ENCODE measurements around the gene IL17RC. TPM values are rescaled to one million over a fixed set of nuclear protein-coding genes. Genes with fewer than 3 reads are reported as not detected.
A peak's percentile ranks its signal among the peaks of the same experiment; 100 is the strongest.

Gene IL17RC
- total RNA-seq, 2 donors from 2014 or later = 1.2 to 3.5 TPM

DNA sequence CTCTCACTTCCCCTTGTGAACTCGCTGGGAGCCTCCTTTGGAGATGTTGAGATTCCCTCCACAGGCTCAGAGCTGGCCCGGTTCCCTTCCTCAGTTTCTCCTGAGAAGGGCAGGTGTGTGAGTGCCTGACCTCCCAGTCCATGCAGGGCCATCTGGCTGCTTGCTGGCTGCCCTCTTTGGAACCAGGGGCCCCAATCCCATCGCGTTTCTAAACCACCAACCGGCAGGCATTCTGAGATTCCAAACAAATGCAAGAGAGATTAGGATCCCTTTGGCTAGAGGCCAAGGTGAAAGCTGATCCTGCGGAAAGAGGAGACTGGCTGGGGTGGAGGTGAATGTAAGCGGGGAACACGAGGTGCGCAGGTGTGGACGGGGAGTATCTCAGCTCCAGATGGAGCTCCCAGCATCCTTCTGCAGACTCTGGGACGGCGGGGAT lies 38.2 kb downstream of the IL17RC start:
- H3K9me3 Mint-ChIP-seq = no peaks in the 10 kb centered on the region
- H3K4me1 Mint-ChIP-seq = peaks cover 5% of the 10 kb centered on the region
- ATAC-seq (replicated peaks) = no peak
- H3K4me3 Mint-ChIP-seq = no peak overlapping the region
- H3K27ac Mint-ChIP-seq = no peak overlapping the region
- H3K27me3 Mint-ChIP-seq = no peaks in the 10 kb centered on the region
- no peaks in the 10 kb centered on the region for H3K36me3 Mint-ChIP-seq (ENCODE audit: low read depth)

DNA sequence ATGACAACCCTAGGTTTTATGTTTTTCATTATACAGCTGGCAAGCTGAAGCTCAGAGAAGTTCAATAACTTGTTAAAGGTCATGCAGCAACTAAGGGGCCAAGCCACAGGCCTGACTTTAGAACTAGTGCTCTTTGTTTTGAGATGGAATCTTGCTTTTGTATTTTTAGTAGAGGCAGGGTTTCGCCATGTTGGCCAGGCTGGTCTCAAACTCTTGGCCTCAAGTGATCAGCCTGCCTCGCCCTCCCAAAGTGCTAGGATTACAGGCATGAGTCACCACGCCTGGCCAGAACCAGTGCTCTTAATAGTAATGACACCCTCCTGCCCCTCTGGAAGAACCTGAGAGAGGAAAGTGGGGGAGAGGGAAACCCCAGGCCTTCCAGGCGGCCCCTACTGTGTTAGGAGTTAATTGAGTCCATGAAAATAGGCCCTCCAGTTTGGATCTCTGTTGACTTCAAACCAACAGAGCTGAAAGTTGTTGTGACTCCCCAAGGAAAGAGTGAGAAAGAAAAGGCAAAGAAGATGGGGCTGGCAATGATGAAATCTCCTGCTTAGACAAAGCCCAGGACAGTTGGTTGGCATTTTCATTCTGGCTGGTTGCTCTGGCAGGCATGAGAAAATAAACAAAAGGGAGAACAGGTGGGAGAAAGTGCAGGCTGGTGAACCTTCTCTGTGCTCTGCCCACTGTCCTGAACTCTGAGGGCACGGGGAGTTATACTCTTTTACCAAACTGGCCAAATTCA lies 38.9 kb downstream of the IL17RC start:
- H3K27ac Mint-ChIP-seq = peak overlapping the region; percentile 29
- H3K27me3 Mint-ChIP-seq = no peaks in the 10 kb centered on the region
- H3K4me3 Mint-ChIP-seq = no peak overlapping the region
- peaks cover 4% of the 10 kb centered on the region for H3K4me1 Mint-ChIP-seq
- ATAC-seq (replicated peaks) = no peak
- no peaks in the 10 kb centered on the region for H3K9me3 Mint-ChIP-seq
- no peaks in the 10 kb centered on the region for H3K36me3 Mint-ChIP-seq (ENCODE audit: low read depth)

DNA sequence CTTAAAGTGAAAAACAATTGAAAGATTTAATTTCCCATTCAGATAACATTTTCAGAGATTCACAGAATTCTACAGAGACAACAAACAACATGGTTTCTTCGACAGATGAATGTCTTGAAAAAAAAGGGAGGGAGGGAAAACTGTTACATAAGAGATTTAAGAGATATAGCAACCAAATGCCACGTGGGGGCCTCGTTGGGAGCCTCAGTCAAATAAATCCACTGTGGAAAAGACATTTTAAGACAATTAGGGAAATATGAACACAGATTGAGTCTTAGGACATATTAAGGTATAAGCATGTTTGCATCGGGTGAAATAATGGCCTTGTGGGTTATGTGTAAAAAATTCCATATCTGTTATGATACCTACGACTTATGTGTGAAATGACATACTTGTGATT lies 40.3 kb downstream of the IL17RC start:
- Mint-ChIP-seq H3K36me3 (ENCODE audit: low read depth) (peaks cover 2% of the 10 kb centered on the region), H3K4me3 (no peak overlapping the region), H3K27me3 (no peaks in the 10 kb centered on the region), H3K4me1 (no peaks in the 10 kb centered on the region), H3K27ac (no peak overlapping the region), H3K9me3 (no peaks in the 10 kb centered on the region)
- ATAC-seq (replicated peaks) = no peak

DNA sequence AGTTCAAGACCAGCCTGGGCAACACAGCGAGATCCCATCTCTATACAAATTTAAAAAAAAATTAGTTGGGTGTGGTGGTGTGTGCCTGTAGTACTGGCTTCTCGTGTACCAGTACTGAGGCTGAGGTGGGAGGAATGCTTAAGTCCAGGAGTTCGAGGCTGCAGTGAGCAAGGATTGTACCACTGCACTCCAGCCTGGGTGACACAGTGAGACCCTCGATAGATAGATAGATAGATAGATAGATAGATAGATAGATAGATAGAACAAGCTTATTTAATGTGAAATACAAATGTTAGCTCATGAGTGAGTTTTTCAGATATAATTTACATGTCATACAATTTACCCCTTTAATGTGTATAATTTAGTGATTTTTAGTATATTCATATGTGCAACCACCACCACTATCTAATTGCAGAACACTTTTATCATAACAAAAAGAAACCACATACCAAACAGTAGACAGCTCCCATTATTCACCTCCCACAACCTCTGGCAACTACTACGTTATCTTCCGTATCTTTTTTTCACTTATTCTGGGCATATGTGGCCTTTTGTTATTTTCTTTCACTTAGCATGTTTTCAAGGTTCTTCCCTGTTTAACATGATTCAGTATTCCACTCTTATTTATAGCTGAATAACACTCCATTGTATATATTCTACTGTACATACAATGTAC lies 48.4 kb downstream of the IL17RC start:
- H3K36me3 Mint-ChIP-seq (ENCODE audit: low read depth) = peaks cover 79% of the 10 kb centered on the region
- H3K4me3 Mint-ChIP-seq = no peak overlapping the region
- no peak for ATAC-seq (replicated peaks)
- peaks cover 5% of the 10 kb centered on the region for H3K4me1 Mint-ChIP-seq
- H3K9me3 Mint-ChIP-seq = no peaks in the 10 kb centered on the region
- no peaks in the 10 kb centered on the region for H3K27me3 Mint-ChIP-seq
- no peak overlapping the region for H3K27ac Mint-ChIP-seq

DNA sequence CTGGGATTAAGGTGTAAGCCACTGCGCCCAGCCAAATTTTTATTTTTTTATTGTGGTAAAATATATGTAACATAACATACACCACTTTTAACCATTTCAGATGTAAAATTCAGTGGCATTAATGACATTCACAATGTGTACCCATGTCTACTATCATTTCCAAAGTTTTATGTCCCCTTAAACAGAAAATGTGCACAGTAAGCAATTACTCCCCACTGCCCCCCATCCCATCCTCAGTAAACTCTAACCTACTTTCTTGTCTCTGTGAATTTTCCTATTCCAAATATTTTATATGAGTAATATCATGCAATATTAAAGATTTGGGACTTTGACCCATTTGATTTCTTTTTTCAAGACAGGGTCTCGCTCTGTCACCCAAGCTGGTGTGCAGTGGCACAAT lies 49.9 kb downstream of the IL17RC start:
- Mint-ChIP-seq H3K9me3 (no peaks in the 10 kb centered on the region), H3K4me1 (peaks cover 5% of the 10 kb centered on the region), H3K27ac (no peak overlapping the region), H3K36me3 (ENCODE audit: low read depth) (peaks cover 94% of the 10 kb centered on the region), H3K4me3 (no peak overlapping the region), H3K27me3 (no peaks in the 10 kb centered on the region)
- ATAC-seq (replicated peaks) = no peak

DNA sequence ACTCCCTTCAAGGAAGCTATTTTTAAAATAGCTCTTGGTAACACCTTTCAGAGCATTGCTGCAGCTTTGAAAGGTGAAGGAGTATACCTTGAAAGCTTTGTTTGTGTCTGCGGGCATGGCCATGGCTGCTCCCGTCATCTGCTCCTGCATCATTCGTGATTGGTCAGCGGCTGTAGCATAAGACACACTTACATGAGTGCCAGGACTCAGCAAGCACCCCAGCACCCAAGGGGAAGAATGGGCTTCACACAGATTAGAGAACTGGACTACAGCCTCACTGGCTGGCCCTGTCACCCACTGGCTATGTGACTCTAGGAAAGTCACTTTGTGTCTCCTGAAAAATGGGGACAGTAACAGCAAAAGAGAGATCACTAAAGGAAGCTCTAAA lies 52.7 kb downstream of the IL17RC start:
- Mint-ChIP-seq H3K4me3 (no peak overlapping the region), H3K36me3 (ENCODE audit: low read depth) (peaks cover 98% of the 10 kb centered on the region), H3K4me1 (peaks cover 5% of the 10 kb centered on the region), H3K27me3 (no peaks in the 10 kb centered on the region), H3K27ac (no peak overlapping the region), H3K9me3 (no peaks in the 10 kb centered on the region)
- no peak for ATAC-seq (replicated peaks)

DNA sequence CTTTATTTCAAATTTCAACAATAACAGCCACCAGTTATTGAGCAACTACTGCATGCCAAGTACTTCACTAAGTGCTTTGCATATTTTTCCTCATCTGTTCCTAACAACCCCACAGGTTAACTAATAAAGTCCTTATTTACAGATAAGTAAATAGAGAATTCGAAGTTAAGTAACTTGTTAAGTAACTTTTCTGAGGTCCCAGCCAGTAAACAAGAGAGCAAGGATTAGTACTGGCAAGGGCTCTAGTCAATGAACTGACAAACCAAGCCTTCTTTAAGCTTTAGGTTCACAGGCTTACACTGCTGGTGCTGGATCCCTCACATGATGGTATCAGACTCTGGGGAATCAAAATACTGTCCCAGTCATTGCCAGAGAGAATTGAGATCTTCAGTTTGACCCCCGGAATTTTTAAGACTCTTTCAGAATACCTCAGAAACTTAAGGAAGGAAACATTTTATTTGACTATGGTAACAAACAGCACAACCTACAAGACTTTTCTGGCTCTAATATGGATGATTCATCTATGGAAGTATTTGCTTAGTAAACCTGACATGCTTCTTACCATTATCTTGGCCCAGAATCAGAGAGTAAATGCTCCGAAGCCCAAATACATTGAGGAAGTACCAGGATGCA lies 53.2 kb downstream of the IL17RC start:
- Mint-ChIP-seq H3K36me3 (ENCODE audit: low read depth) (peaks cover 98% of the 10 kb centered on the region), H3K27ac (no peak overlapping the region), H3K27me3 (no peaks in the 10 kb centered on the region), H3K4me1 (peaks cover 5% of the 10 kb centered on the region), H3K9me3 (no peaks in the 10 kb centered on the region), H3K4me3 (no peak overlapping the region)
- ATAC-seq (replicated peaks) = no peak

DNA sequence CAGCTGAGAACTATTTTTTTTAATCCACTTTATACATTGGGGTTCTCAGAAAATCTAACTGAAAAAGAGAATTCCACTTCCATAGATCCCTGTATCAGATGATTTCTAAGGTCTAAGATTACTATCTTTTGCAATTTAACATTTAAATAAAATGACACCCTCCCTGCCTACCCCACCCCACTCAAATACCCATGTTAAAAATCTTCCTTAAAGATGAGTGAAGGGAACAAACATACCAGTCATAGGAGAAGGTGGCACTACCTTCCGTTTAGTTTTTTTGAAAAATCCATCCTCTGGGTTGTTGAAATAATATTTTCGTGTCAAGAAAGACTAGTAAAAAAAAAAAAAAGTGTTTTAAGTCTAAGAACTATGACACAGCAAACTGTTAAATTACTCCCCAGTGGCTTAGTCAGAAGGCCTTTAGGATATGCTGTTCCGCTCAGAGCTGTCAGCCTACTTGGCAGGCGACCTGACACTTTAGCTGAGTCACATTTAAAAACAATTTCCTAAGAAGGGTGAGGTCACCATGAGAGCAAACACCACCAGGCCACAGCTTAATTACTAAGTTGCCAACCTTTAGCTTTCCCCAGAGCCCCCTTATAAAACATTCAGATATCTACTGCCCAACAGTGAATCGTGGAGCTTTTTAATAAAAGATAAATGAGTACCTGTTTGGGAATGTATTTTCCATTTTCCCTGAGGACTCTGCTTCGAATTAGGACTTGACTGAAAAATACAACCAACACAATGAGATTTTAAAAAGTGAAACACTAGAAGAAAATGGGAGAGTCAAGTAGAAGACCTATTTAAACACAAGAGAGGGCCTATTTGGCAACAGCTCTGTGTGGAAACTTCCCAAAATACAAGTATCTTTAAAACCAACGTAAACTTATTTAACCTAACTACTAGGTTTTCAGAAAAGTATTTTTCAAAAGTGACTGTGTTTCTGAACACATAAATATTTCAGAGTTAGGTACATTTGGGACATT lies 60.1 kb downstream of the IL17RC start:
- Mint-ChIP-seq H3K36me3 (ENCODE audit: low read depth) (peaks cover 89% of the 10 kb centered on the region), H3K9me3 (no peaks in the 10 kb centered on the region), H3K4me1 (peaks cover 5% of the 10 kb centered on the region), H3K4me3 (peak overlapping the region; percentile 27), H3K27ac (peak overlapping the region; percentile 74), H3K27me3 (no peaks in the 10 kb centered on the region)
- peak; percentile 100 for ATAC-seq (replicated peaks)

DNA sequence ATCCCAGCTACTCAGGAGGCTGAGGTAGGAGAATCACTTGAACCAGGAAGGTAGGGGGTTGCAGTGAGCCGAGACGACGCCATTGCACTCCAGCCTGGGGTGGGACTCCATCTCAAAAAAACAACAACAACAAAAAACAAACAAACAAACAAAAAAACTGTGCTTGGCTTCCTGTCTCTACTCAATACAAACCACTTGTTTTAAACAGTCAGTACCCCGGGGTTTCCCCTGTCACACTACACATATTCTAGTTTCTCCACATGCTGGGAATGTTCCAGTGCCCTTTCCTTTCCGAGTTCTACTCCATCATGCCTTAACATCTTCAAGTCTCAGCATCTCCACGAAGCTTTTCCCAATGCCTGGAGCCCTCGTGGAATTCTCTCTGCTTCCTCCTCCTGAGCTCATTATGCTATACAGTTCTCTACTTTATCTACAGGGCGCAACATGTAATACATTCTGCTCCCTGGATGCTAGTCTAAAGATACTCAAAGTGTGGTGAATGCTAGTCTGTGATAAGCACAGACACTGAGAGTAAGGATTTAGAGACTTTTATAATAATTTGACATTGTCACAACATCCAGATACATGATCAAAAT lies 61.9 kb downstream of the IL17RC start:
- H3K27ac Mint-ChIP-seq = peak overlapping the region; percentile 8
- H3K27me3 Mint-ChIP-seq = no peaks in the 10 kb centered on the region
- no peaks in the 10 kb centered on the region for H3K9me3 Mint-ChIP-seq

DNA sequence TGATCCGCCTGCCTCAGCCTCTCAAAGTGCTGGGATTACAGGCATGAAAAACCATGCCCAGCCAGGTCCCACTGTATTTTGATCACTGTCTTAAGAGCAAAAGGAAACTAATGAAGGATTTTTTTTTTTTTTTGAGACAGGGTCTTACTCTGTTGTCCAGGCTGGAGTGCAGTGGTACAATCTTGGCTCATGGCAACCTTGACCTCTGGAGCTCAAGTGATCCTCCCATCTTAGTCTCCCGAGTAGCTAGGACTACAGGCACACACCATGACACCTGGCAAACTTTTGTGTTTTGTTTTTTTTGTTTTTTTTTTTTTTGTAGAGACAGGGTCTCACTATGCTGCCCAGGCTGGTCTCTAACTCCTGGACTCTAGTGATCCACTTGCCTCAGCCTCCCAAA lies 63.4 kb downstream of the IL17RC start:
- ATAC-seq (replicated peaks) = no peak
- Mint-ChIP-seq H3K27me3 (no peaks in the 10 kb centered on the region), H3K9me3 (no peaks in the 10 kb centered on the region), H3K36me3 (ENCODE audit: low read depth) (peaks cover 78% of the 10 kb centered on the region), H3K27ac (no peak overlapping the region), H3K4me1 (peaks cover 5% of the 10 kb centered on the region), H3K4me3 (no peak overlapping the region)

More for the DNA sequence above, 61.9 kb downstream of the IL17RC start:
- Mint-ChIP-seq H3K4me3 (no peak overlapping the region), H3K36me3 (ENCODE audit: low read depth) (peaks cover 86% of the 10 kb centered on the region), H3K4me1 (peaks cover 5% of the 10 kb centered on the region)
- no peak for ATAC-seq (replicated peaks)

Other genes starting within 250 kb of the IL17RC start
- under 1 TPM; 0.32 to 0.54 TPM for gene CPNE9, start 213.3 kb upstream of the IL17RC start, total RNA-seq
- gene BRPF1, start 185.4 kb upstream of the IL17RC start, total RNA-seq = 10 to 100 TPM; 22.7 to 31.0 TPM
- 10 to 100 TPM; 37.4 to 52.3 TPM for gene OGG1, start 167.1 kb upstream of the IL17RC start, total RNA-seq
- 10 to 100 TPM; 23.9 to 75.4 TPM for gene CAMK1, start 147.2 kb upstream of the IL17RC start, total RNA-seq
- 10 to 100 TPM; 77.8 to 81.9 TPM for gene TADA3, start 124.6 kb upstream of the IL17RC start, total RNA-seq
- 100 to 1,000 TPM; 159 to 291 TPM for gene ARPC4, start 124.0 kb upstream of the IL17RC start, total RNA-seq
- gene TTLL3, start 106.8 kb upstream of the IL17RC start, total RNA-seq = 100 to 1,000 TPM in 1 of 2 donors, 10 to 100 TPM in 1; 55.9 to 123 TPM
- gene RPUSD3, start 73.1 kb upstream of the IL17RC start, total RNA-seq = 10 to 100 TPM; 65.9 to 66.9 TPM
- gene CIDEC, start 36.8 kb upstream of the IL17RC start, total RNA-seq = under 1 TPM in 1 of 2 donors, not detected in 1; 0.42 TPM
- gene JAGN1, start 26.5 kb upstream of the IL17RC start, total RNA-seq = 10 to 100 TPM; 22.8 to 32.0 TPM
- gene IL17RE, start 14.2 kb upstream of the IL17RC start, total RNA-seq = 10 to 100 TPM in 1 of 2 donors, 1 to 10 TPM in 1; 5.9 to 20.1 TPM
- gene CRELD1, start 16.7 kb downstream of the IL17RC start, total RNA-seq = 10 to 100 TPM; 14.2 to 36.7 TPM
- 1 to 10 TPM; 3.2 to 9.1 TPM for gene PRRT3, start 35.3 kb downstream of the IL17RC start, total RNA-seq
- 10 to 100 TPM; 50.3 to 59.7 TPM for gene EMC3, start 69.7 kb downstream of the IL17RC start, total RNA-seq
- 10 to 100 TPM; 59.0 to 74.0 TPM for gene FANCD2, start 109.3 kb downstream of the IL17RC start, total RNA-seq
- gene FANCD2OS, start 191.2 kb downstream of the IL17RC start, total RNA-seq = not detected
- 100 to 1,000 TPM in 1 of 2 donors, 10 to 100 TPM in 1; 93.3 to 111 TPM for gene BRK1, start 198.6 kb downstream of the IL17RC start, total RNA-seq
- 10 to 100 TPM; 62.7 to 63.7 TPM for gene VHL, start 224.7 kb downstream of the IL17RC start, total RNA-seq
- 10 to 100 TPM in 1 of 2 donors, 1 to 10 TPM in 1; 5.6 to 10.1 TPM for gene IRAK2, start 247.8 kb downstream of the IL17RC start, total RNA-seq

Measured in activated T-helper 17 cell treated with anti-CD3 and anti-CD28 coated beads, Interleukin-2, amount 50 U/mL, for 72 hours (primary cell).